Lower leg skin (tissue), 4 donors: Measurements from ENCODE around the gene NXT2. TPM values are rescaled to one million over a fixed set of nuclear protein-coding genes. Genes with fewer than 3 reads are reported as not detected.

Experiments used
- DNase-seq, 2 donors: peaks; one replicate each; pipeline ENCODE4 v3.0.0-alpha.2; 2019; ENCODE audit warnings: low spot score in 2 of 2
- H3K4me3 ChIP-seq: fragments of 200-600 bp; sonication (generic); 2 replicates; pipeline ENCODE4 v1.5.1; 2017; ENCODE audit warnings: mild to moderate bottlenecking, low read depth; ENCODE audit not compliant: poor library complexity, severe bottlenecking
- POLR2A ChIP-seq, 2 donors: fragments of 450-650 bp; IDR thresholded peaks; one replicate each; pipeline ENCODE4 v1.6.1; 2016 to 2017; ENCODE audit warnings: antibody characterized with exemption in 2 of 2, mild to moderate bottlenecking in 1 of 2, moderate library complexity in 1 of 2
- WGBS, 2 donors: methylation state at CpG; one replicate each; pipeline ENCODE4 v1.1.5; 2018; 5-methylcytosine and 5-hydroxymethylcytosine counted together
- intact Hi-C: fragments of 100-400 bp; cut with DNase I; formaldehyde crosslinking; loops from one replicate; pipeline ENCODE4 v1.15.0; 2023; ENCODE audit warnings: low total_unique reads
- total RNA-seq, 4 donors: library from RNA; depleted of rRNA; stranded (reverse); fragments of >200 nt; gene quantifications; one replicate each; pipeline ENCODE4 v1.1.0, GENCODE V29; 2016
- TF ChIP-seq, protein P1 (sequence below), 3 donors: fragments of 450-650 bp; IDR thresholded peaks; one replicate each; pipeline ENCODE4 v1.5.1; 2016; ENCODE audit warnings: antibody characterized with exemption in 3 of 3, mild to moderate bottlenecking in 3 of 3, moderate library complexity in 2 of 3

Gene NXT2
- total RNA-seq, 4 donors from 2014 or later, result 6.6 to 16.2 (median 12.8) TPM

DNA sequence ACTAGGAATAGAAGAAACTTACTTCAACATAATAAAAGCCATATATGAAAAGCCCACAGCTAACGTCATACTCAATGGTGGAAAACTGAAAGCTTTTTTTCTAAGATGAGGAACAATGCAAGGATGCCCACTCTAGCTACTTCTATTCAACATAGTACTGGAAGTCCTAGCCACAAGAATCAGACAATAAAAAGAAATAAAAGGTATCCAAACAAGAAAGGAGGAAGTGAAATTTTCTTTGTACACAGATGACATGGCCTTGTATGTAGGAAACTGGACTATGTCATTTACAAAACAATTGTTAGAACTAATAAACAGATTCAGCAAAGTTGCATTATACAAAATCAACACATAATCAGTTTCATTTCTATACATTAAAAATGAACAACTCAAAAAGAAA is 25.5 kb upstream of the NXT2 start:
- 57 to 71% methylated on average over 1 of the region's 1 CpG for WGBS, 2 donors
- intact Hi-C loops, result no loop called here
- TF ChIP-seq, protein P1, sequence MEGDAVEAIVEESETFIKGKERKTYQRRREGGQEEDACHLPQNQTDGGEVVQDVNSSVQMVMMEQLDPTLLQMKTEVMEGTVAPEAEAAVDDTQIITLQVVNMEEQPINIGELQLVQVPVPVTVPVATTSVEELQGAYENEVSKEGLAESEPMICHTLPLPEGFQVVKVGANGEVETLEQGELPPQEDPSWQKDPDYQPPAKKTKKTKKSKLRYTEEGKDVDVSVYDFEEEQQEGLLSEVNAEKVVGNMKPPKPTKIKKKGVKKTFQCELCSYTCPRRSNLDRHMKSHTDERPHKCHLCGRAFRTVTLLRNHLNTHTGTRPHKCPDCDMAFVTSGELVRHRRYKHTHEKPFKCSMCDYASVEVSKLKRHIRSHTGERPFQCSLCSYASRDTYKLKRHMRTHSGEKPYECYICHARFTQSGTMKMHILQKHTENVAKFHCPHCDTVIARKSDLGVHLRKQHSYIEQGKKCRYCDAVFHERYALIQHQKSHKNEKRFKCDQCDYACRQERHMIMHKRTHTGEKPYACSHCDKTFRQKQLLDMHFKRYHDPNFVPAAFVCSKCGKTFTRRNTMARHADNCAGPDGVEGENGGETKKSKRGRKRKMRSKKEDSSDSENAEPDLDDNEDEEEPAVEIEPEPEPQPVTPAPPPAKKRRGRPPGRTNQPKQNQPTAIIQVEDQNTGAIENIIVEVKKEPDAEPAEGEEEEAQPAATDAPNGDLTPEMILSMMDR (IDR thresholded peaks at IDR 0.05), result no peak
- TF ChIP-seq POLR2A (IDR thresholded peaks at IDR 0.05), result no peak
- no peak overlapping the region for H3K4me3 ChIP-seq
- DNase-seq, result no peak

DNA sequence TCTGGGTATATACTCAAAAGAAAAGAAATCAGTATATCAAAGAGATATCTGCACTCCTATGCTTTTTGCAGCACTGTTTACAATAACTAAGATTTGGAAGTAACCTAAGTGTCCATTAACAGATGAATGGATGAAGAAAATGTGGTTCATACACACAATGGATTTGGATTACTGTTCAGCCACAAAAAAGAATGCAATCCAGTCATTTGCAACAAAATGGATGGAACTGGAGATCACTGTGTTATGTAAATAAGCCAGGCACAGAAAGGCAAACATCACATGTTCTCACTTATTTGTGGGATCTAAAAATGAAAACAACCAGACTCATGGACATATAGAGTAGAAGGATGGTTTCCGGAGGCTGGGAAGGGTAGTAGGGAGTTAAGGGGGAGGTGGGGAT is 17.6 kb upstream of the NXT2 start:
- H3K4me3 ChIP-seq, result no peak overlapping the region
- TF ChIP-seq, protein P1 (IDR thresholded peaks at IDR 0.05), result no peak
- no peak for TF ChIP-seq POLR2A (IDR thresholded peaks at IDR 0.05)
- no peak for DNase-seq
- WGBS, 2 donors, result 88 to 100% methylated on average over 1 of the region's 1 CpG
- intact Hi-C loops, result no loop called here

DNA sequence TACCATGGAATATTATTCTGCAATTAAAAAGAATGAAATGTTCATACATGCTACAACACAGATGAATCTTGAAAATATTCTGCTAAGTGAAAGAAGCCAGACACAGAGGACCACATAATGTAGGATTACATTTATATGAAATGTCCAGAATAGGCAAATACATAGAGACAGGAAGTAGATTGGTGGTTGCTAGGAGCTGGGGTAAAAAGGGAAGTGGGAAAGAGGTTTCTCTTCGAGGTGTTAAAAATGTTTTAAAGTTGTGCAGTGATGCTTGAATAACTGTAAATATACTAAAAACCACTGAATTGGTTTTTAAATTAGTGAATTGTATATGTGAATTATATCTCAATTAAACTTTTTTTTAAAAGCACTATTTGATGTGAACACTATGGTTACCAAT is 3.6 kb upstream of the NXT2 start:
- WGBS, 2 donors, result 50 to 56% methylated on average over 1 of the region's 1 CpG
- TF ChIP-seq POLR2A (IDR thresholded peaks at IDR 0.05), result no peak
- TF ChIP-seq, protein P1 (IDR thresholded peaks at IDR 0.05), result no peak
- no peak for DNase-seq
- intact Hi-C loops, result no loop called here
- no peak overlapping the region for H3K4me3 ChIP-seq

DNA sequence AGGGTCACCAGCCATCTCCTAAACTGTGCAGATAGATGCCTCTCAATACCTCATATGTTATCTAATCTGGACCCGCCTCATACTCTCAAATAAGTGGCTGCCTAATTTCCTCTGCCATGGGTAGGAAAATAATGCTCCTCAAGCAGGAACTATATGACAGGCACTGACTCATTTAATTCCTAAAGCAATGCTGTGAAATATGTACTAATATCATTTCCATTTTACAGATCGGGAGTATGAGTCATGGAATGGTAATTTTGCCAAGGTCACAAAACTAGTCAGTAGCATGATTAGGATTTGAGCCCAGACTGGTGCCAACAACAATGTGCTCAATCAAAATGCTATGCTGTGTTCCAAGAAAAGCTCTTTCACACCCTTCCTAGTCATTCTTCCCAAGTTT is 3.0 kb upstream of the NXT2 start:
- 44 to 46% methylated on average over 2 of the region's 2 CpGs for WGBS, 2 donors
- DNase-seq, result no peak
- TF ChIP-seq, protein P1 (IDR thresholded peaks at IDR 0.05), result no peak
- no peak for TF ChIP-seq POLR2A (IDR thresholded peaks at IDR 0.05)
- intact Hi-C loops, result no loop called here
- H3K4me3 ChIP-seq, result no peak overlapping the region

DNA sequence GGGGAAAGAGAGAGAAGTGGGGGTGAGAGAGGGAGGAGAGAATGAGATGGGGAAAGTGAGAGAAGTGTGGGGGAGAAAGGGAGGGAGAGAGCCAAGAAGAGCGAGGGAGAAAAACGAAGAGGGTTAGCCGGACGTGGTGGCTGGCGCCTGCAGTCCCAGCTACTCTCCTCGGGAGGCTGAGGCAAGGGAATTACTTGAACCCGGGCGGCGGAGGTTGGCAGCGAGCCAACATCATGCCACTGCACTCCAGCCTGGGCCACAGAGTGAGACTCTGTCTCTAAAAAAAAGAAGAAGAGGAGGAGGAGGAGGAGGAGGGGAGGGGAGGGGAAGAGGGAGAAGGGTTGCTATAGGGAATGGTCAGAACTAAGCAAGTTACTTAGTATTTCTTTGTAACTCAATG is 1.7 kb upstream of the NXT2 start:
- no peak overlapping the region for H3K4me3 ChIP-seq
- no peak for DNase-seq
- TF ChIP-seq, protein P1 (IDR thresholded peaks at IDR 0.05), result no peak
- TF ChIP-seq POLR2A (IDR thresholded peaks at IDR 0.05), result no peak
- intact Hi-C loops, result no loop called here
- WGBS, 2 donors, result 73 to 79% methylated on average over 10 of the region's 10 CpGs

DNA sequence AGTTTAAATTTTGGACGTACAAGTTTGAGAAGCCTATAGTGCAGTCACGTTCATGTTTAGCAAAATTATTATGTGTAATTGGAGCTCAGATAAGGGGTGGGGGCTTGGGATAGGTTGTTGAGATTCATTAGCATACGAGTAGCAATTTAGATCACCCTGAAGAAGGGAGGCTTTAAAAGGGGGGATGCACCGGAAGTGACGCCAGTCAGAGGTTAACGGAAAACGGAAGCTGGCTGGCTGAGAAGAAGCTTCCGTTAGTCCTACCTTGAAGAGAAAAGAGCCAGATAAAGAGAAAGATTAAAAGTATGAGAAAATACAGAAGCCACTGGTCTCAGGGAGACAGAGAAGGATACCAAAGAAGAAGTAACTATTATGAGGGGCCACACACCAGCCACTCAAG is 1.1 kb upstream of the NXT2 start:
- no peak for TF ChIP-seq POLR2A (IDR thresholded peaks at IDR 0.05)
- TF ChIP-seq, protein P1 (IDR thresholded peaks at IDR 0.05), result no peak
- no peak overlapping the region for H3K4me3 ChIP-seq
- intact Hi-C loops, result no loop called here
- DNase-seq, result no peak
- WGBS, 2 donors, result 82 to 87% methylated on average over 8 of the region's 8 CpGs
